Measurements from ENCODE around the gene POLR3H.
"Not testable (repeated sequence)": the region's sequence is repeated elsewhere in the genome, so short reads cannot be mapped to it uniquely, and the experiment has no call there.

The POLR3H gene

GRCh38 chr22:41563051-41563711 lies 18.9 kb upstream of the POLR3H start:
- DNase-seq, result no peak

GRCh38 chr22:41562461-41562860 lies 18.2 kb upstream of the POLR3H start:
- no peak for DNase-seq

DNA sequence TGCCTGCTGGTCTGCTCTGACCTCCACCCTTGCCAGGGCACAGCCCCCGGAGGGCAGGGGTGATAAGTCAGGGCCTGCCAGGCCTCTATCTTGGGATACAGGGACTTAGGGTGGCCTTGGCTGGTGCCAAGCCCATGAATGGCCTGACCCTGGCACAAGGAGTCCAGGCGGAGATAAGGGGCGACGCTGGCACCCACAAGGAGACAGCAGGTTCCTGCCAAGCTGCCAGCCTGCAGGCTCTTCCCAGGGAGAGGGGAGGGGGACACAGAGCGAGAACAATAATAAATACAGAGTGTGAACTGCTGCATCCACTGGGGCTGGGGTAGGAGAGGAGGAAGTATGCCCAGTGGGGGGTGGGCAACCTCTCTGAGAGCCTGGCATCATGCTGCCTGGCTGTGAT lies 17.5 kb upstream of the POLR3H start:
- DNase-seq, result no peak

- no peak for DNase-seq
Observed at GRCh38 chr22:41561335-41561734, 17.1 kb upstream of the POLR3H start.

DNA sequence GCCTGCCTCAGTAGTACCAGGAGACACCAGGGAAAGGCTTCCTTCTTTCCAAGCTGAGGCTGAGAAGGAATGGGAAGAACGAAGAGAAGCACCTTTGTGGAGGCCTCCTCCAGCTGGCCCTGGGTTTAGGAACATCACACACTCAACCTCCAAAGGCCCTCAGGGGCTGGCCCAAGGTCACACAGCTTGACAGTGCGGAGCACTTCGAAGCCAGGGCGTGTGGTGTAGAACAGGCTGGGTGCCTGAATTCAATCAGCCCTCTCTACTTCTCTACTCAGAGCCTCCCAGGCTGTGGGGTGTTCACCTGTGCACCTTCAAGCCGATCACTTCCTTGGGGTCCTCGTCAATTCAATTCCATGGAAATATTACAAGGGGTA lies 15.8 kb upstream of the POLR3H start:
- no peak for DNase-seq

GRCh38 chr22:41558241-41558630 lies 14.0 kb upstream of the POLR3H start:
- DNase-seq, result not testable (repeated sequence)

- DNase-seq, result no peak
Observed at GRCh38 chr22:41557401-41558240, 13.4 kb upstream of the POLR3H start.

DNA sequence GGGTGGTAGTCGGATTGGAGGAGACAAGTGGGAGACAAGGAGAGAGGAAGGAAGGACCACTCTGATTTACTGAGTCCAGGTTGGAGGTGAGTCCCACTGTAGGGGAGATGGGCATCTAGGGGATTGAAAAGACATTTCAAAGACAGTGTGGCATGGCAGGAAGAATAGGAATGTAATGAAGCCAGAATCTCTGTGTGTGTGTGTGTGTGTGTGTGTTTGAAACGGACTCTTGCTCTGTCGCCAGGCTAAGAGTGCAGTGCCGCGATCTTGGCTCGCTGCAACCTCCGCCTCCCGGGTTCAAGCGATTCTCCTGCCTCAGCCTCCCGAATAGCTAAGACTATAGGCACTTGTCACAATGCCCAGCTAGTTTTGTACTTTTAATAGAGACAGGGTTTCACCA lies 12.3 kb upstream of the POLR3H start:
- DNase-seq, result no peak

- no peak for DNase-seq
Observed at GRCh38 chr22:41555325-41555982, 11.2 kb upstream of the POLR3H start.

DNA sequence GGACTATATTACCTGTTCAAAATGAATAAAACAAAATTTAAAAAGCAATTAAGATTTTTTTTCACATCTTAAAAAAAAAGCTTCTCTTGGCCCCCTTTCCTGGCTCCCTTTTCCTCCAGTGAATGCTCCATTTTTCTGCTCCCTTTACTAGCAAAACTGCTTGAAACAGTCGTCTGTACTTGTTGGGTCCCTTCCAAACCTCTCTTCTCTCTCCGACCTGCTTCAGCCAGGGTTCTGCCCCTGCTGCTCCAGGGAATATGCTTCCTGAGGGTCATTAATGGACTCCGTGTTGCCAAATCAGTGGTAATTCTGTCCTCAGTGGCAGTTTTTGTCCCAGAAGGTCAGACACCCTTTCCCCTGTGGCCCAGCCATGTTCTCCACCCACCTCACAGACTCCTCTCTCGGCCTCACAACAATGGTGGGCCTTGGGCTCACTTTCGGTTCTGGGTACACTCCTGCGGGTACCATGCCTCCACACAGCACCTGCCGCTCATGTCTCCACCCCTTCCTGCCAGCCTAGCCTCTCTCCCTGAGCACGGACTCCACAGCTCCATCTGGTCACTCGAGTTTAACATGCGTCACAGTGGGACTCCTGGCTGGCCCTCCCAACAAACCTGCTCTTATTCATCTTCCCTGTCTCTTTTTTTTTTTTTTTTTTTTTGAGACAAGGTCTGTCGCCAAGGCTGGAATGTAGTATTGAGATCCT lies 7.8 kb upstream of the POLR3H start:
- no peak for DNase-seq

GRCh38 chr22:41550952-41551491 lies 6.8 kb upstream of the POLR3H start:
- no peak for DNase-seq

- no peak for DNase-seq
Observed at GRCh38 chr22:41548830-41549211, 4.6 kb upstream of the POLR3H start.

DNA sequence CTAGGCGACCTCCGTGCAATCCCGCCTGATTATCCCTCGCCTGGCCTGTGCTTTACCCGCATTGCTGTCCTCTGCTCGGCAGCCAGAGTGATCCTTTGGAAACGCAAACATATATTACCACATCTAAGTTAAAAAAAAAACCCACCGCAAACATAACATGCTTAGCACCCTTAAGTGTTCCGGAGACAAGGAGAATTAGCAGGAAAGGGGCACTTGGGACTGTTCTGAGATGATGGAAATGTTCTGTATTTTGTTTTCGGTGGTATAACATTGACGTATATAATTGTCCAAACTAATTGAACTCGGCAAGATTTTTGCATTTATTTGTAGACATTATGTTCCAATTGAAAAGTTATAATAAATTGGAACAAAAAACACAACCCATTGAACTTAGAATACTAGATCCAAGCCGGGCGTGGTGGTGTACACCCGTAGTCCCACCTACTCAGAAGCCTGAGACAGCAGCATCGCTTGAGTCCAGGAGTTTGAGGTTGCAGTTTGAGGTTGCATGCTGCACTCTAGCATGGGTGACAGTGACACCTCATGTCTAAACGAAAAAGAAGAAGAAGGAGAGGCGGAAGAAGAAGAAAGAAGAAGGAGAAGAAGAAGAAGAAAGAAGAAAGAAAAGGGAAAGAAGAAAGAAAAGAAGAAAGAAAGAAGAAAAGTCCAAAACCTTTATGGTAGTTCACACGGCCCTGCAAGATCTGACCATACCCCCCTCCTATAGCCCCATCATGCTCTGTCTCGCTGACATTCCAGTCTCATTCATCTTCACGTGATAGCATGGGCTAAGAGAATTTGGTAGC lies 604 bp upstream of the POLR3H start:
- no peak for DNase-seq

DNA sequence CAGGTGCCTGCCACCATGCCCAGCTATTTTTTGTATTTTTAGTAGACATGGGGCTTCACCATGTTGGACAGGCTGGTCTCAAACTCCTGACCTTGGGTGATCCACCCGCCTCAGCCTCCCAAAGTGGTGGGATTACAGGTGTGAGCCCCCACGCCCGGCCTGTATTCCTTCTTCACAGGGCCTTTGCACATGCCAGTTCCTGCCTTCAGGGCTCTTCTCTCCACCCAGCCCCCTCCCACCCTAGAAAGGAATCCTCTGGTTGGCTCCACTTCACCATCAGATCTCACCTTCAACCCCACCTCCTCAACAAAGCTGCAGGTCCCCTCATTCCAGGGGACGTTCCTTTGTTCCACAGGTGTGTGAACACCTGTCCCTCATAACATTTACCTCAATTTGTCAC lies 2.0 kb downstream of the POLR3H start:
- DNase-seq, result no peak

GRCh38 chr22:41541484-41541883 lies 2.8 kb downstream of the POLR3H start:
- no peak for DNase-seq

DNA sequence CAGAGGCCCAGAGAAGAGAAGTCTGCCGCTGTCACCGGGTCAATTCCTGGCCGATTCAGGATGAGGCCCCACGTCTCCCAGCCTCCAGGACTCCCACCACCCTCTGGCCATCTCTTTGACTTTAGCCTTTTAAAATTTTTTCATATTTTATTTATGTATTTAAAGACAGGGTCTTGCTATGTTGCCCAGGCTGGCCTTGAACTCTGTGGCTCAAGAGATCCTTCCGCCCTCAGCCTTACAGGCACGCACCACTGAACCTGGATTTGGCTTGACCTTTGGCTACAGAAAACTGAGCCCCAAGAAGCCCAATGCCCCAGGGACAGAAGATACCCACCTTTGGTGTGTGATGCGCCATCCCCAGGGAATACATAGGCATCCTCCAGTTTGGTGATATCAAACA lies 3.9 kb downstream of the POLR3H start:
- no peak for DNase-seq

DNA sequence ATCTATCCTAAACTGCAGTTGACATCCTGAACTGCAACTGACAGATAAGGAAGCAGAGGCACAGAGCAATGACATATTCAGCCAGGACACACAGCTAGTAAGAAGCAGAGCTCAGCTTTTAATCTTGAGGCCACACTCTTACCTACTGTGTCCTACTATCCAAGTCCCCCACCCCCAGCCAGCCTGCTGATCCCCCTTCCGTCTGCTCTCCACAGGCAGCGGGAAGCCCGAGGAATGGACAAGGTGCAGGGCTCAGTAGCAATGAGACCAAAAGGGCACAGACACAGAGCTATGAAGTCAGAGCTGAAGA lies 4.3 kb downstream of the POLR3H start:
- no peak for DNase-seq

- no peak for DNase-seq
Observed at GRCh38 chr22:41539146-41540005, 4.9 kb downstream of the POLR3H start.

DNA sequence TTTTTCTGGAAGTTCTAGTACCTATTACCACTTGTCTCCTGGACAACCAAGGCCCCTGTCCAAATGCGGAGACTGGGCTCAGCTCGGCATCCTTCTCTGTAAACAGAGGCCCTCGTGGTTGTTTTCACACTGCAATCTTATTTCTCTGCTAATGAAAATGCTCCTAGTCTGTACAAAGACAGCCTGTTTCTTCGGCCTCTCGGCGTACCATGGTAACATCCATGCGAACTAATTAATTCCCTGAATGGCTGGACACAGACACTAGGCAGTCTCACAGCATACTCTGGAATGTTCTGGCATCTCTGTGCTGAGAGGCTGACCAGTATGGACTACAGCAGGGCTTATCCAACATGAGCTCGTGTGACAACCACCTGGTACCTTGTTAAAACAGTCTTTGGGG lies 5.7 kb downstream of the POLR3H start:
- no peak for DNase-seq

DNA sequence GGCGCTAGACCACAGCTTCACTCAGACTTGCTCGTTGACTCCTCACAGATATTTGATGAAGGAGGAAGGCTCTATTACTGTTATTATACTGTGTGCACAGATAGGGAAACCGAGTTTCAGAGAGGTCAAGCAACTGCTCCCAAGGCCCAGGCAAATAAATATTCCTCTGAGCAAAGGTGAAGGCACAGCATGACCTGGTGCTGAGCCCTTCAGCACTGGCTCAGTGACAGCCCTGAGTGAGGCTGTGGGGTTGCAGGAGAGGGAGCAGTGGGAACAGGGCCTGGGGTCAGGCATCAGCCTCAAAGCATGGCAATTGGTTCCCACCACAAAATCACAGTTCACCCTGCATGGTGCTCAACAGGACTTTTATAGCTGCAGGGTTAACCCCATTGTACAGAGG lies 7.1 kb downstream of the POLR3H start:
- DNase-seq, result no peak

- DNase-seq, result no peak
Observed at GRCh38 chr22:41535244-41535643, 9.0 kb downstream of the POLR3H start.

GRCh38 chr22:41534219-41534618 lies 10.1 kb downstream of the POLR3H start:
- DNase-seq, result no peak

All from 8988T (cell line).